HepG2 (cell line): ENCODE data around the gene TBC1D32.

ENCODE experiments used
- CREB1 ChIP-seq, 2 experiments: fragments of 450-650 bp in 1 of 2; IDR thresholded peaks; 2 replicates each; pipeline ENCODE4 v1.6.1; 2016 to 2017; ENCODE audit warnings: control low read depth in 1 of 2, mild to moderate bottlenecking in 1 of 2, missing compliant biosample characterization in 1 of 2, missing genetic modification characterization in 1 of 2
- ELK4 ChIP-seq: sonication (generic); formaldehyde crosslinking; IDR thresholded peaks from 2 replicates; pipeline ENCODE4 v1.9.0; 2021; ENCODE audit warnings: missing genetic modification reagents, borderline replicate concordance
- EP300 ChIP-seq, 3 experiments: sonication (generic) in 1 of 3; formaldehyde crosslinking in 1 of 3; IDR thresholded peaks; 2 replicates each; pipeline versions ENCODE4 v1.5.1 to v1.6.1; 2011 to 2020; ENCODE audit warnings: low read depth in 2 of 3, low read length in 2 of 3, borderline replicate concordance in 1 of 3, improper control_type of control experiment in 1 of 3, mild to moderate bottlenecking in 1 of 3, missing genetic modification reagents in 1 of 3, moderate library complexity in 1 of 3
- NFYB ChIP-seq: sonication (generic); formaldehyde crosslinking; IDR thresholded peaks from 2 replicates; pipeline ENCODE4 v1.4.0; 2020; ENCODE audit warnings: missing genetic modification reagents
- NR2F1 ChIP-seq, 2 experiments: fragments of 450-650 bp in 1 of 2; formaldehyde crosslinking in 1 of 2; IDR thresholded peaks; 2 replicates each; pipeline versions ENCODE4 v1.5.0 to v1.6.1; 2016 to 2020; ENCODE audit warnings: mild to moderate bottlenecking in 1 of 2, missing compliant biosample characterization in 1 of 2, missing genetic modification reagents in 1 of 2, moderate library complexity in 1 of 2
- RFX5 ChIP-seq: IDR thresholded peaks from 2 replicates; pipeline ENCODE4 v1.6.1; 2011; ENCODE audit warnings: low read depth, low read length, improper control_type of control experiment
- ZBTB8A ChIP-seq: sonication (generic); formaldehyde crosslinking; IDR thresholded peaks from 2 replicates; pipeline ENCODE4 v1.4.0; 2020; ENCODE audit warnings: mild to moderate bottlenecking, low read depth, missing genetic modification reagents, borderline replicate concordance
- ZNF335 ChIP-seq: sonication (generic); formaldehyde crosslinking; IDR thresholded peaks from 2 replicates; pipeline ENCODE4 v1.4.0; 2020; ENCODE audit warnings: missing genetic modification reagents
- ZNF367 ChIP-seq: sonication (generic); formaldehyde crosslinking; IDR thresholded peaks from 2 replicates; pipeline ENCODE4 v1.4.0; 2020; ENCODE audit warnings: missing genetic modification reagents, borderline replicate concordance
- ZNF747 ChIP-seq: sonication (generic); formaldehyde crosslinking; IDR thresholded peaks from 2 replicates; pipeline ENCODE4 v1.8.1; 2023; ENCODE audit warnings: missing genetic modification reagents, mild to moderate bottlenecking, borderline replicate concordance
- TF ChIP-seq, protein P1 (sequence below): sonication (generic); formaldehyde crosslinking; IDR thresholded peaks from 2 replicates; pipeline ENCODE4 v1.5.0; 2020; ENCODE audit warnings: mild to moderate bottlenecking, missing genetic modification reagents, moderate library complexity
- TF ChIP-seq, protein P2 (sequence below): sonication (generic); formaldehyde crosslinking; IDR thresholded peaks from 2 replicates; pipeline ENCODE4 v1.8.0; 2022; ENCODE audit warnings: mild to moderate bottlenecking, missing genetic modification reagents

- TF ChIP-seq, protein P1, sequence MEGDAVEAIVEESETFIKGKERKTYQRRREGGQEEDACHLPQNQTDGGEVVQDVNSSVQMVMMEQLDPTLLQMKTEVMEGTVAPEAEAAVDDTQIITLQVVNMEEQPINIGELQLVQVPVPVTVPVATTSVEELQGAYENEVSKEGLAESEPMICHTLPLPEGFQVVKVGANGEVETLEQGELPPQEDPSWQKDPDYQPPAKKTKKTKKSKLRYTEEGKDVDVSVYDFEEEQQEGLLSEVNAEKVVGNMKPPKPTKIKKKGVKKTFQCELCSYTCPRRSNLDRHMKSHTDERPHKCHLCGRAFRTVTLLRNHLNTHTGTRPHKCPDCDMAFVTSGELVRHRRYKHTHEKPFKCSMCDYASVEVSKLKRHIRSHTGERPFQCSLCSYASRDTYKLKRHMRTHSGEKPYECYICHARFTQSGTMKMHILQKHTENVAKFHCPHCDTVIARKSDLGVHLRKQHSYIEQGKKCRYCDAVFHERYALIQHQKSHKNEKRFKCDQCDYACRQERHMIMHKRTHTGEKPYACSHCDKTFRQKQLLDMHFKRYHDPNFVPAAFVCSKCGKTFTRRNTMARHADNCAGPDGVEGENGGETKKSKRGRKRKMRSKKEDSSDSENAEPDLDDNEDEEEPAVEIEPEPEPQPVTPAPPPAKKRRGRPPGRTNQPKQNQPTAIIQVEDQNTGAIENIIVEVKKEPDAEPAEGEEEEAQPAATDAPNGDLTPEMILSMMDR = no peak
- TF ChIP-seq, protein P2, sequence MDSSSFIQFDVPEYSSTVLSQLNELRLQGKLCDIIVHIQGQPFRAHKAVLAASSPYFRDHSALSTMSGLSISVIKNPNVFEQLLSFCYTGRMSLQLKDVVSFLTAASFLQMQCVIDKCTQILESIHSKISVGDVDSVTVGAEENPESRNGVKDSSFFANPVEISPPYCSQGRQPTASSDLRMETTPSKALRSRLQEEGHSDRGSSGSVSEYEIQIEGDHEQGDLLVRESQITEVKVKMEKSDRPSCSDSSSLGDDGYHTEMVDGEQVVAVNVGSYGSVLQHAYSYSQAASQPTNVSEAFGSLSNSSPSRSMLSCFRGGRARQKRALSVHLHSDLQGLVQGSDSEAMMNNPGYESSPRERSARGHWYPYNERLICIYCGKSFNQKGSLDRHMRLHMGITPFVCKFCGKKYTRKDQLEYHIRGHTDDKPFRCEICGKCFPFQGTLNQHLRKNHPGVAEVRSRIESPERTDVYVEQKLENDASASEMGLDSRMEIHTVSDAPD (CRISPR knock-in tag) = no peak
- no peak for TF ChIP-seq ELK4 (CRISPR knock-in tag)
- no peak for TF ChIP-seq NR2F1 (CRISPR knock-in tag; IDR thresholded peaks at IDR 0.05)
- no peak for TF ChIP-seq ZBTB8A (CRISPR knock-in tag)
- TF ChIP-seq ZNF367 (CRISPR knock-in tag) = no peak
- TF ChIP-seq EP300 (IDR thresholded peaks at IDR 0.05; ENCODE audit: low read depth in 2 of 2, low read length in 2 of 2) = no peak
- TF ChIP-seq EP300 (CRISPR knock-in tag; IDR thresholded peaks at IDR 0.05; ENCODE audit: borderline replicate concordance) = no peak
- no peak for TF ChIP-seq NFYB (CRISPR knock-in tag)
- no peak for TF ChIP-seq CREB1 (IDR thresholded peaks at IDR 0.05)
- no peak for TF ChIP-seq CREB1 (CRISPR knock-in tag; IDR thresholded peaks at IDR 0.05)
- TF ChIP-seq ZNF747 (CRISPR knock-in tag) = no peak
- no peak for TF ChIP-seq RFX5
- TF ChIP-seq ZNF335 (CRISPR knock-in tag) = no peak
These were observed 223.5 kb downstream of the TBC1D32 start for GRCh38 chr6:121110733-121111132.
